Measurements from ENCODE around the gene CD52.
"Not testable (repeated sequence)": the region's sequence is repeated elsewhere in the genome, so short reads cannot be mapped to it uniquely, and the experiment has no call there.

CD52 gene

GRCh38 chr1:26302733-26303405 lies 14.9 kb upstream of the CD52 start:
- no peak for DNase-seq

- DNase-seq = no peak
These were observed 12.0 kb upstream of the CD52 start for GRCh38 chr1:26305667-26306289.

GRCh38 chr1:26306290-26307229 lies 11.2 kb upstream of the CD52 start, which contains the start of gene UBXN11:
TSS of gene UBXN11 (minus strand) at chr1:26306636. CDS start at chr1:26302883, 3,753 bp downstream.
- peak; percentile 89 for DNase-seq

GRCh38 chr1:26307363-26307781 lies 10.4 kb upstream of the CD52 start:
- no peak for DNase-seq

- not testable (repeated sequence) for DNase-seq
These were observed 9.5 kb upstream of the CD52 start for GRCh38 chr1:26307966-26308899.

- no peak for DNase-seq
These were observed 3.3 kb upstream of the CD52 start for GRCh38 chr1:26314501-26314900.

GRCh38 chr1:26315874-26316850 lies 1.6 kb upstream of the CD52 start:
- DNase-seq = no peak

GRCh38 chr1:26317146-26317545 lies 612 bp upstream of the CD52 start:
- no peak for DNase-seq

GRCh38 chr1:26318338-26319064 lies 743 bp downstream of the CD52 start:
- peak in 1 of 2 experiments; percentile 16 for DNase-seq

- no peak for DNase-seq
These were observed 3.1 kb downstream of the CD52 start for GRCh38 chr1:26320896-26321295.

GRCh38 chr1:26321315-26322041 lies 3.7 kb downstream of the CD52 start:
- DNase-seq = peak; percentile 95 to 98

GRCh38 chr1:26322042-26322331 lies 4.2 kb downstream of the CD52 start:
- DNase-seq = no peak

GRCh38 chr1:26323382-26323781 lies 5.6 kb downstream of the CD52 start:
- DNase-seq = no peak

- no peak for DNase-seq
These were observed 6.8 kb downstream of the CD52 start for GRCh38 chr1:26324550-26324949.

- no peak for DNase-seq
These were observed 10.2 kb downstream of the CD52 start for GRCh38 chr1:26327956-26328362.

- no peak for DNase-seq
These were observed 10.8 kb downstream of the CD52 start for GRCh38 chr1:26328597-26328996.

GRCh38 chr1:26329380-26329779 lies 11.6 kb downstream of the CD52 start:
- DNase-seq = not testable (repeated sequence)

GRCh38 chr1:26330276-26330675 lies 12.5 kb downstream of the CD52 start:
- no peak for DNase-seq

GRCh38 chr1:26333312-26333711 lies 15.6 kb downstream of the CD52 start:
- not testable (repeated sequence) for DNase-seq
